ENCODE measurements around the gene METTL25B.
A peak's percentile ranks its signal among the peaks of the same experiment; 100 is the strongest.

Gene METTL25B

GRCh38 chr1:156767879-156768604, 39.8 kb downstream of the METTL25B start:
- TF ChIP-seq, protein P1, sequence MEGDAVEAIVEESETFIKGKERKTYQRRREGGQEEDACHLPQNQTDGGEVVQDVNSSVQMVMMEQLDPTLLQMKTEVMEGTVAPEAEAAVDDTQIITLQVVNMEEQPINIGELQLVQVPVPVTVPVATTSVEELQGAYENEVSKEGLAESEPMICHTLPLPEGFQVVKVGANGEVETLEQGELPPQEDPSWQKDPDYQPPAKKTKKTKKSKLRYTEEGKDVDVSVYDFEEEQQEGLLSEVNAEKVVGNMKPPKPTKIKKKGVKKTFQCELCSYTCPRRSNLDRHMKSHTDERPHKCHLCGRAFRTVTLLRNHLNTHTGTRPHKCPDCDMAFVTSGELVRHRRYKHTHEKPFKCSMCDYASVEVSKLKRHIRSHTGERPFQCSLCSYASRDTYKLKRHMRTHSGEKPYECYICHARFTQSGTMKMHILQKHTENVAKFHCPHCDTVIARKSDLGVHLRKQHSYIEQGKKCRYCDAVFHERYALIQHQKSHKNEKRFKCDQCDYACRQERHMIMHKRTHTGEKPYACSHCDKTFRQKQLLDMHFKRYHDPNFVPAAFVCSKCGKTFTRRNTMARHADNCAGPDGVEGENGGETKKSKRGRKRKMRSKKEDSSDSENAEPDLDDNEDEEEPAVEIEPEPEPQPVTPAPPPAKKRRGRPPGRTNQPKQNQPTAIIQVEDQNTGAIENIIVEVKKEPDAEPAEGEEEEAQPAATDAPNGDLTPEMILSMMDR (IDR thresholded peaks at IDR 0.05; ENCODE audit: low read depth, low read length), result no peak
- peak; percentile 12 to 18 for DNase-seq (ENCODE audit: low read depth in 2 of 2)
- H3K4me3 ChIP-seq (replicated peaks in 1 of 2; ENCODE audit: low read depth in 2 of 2, low read length in 2 of 2), result peak overlapping the region; percentile 95 to 97

DNA sequence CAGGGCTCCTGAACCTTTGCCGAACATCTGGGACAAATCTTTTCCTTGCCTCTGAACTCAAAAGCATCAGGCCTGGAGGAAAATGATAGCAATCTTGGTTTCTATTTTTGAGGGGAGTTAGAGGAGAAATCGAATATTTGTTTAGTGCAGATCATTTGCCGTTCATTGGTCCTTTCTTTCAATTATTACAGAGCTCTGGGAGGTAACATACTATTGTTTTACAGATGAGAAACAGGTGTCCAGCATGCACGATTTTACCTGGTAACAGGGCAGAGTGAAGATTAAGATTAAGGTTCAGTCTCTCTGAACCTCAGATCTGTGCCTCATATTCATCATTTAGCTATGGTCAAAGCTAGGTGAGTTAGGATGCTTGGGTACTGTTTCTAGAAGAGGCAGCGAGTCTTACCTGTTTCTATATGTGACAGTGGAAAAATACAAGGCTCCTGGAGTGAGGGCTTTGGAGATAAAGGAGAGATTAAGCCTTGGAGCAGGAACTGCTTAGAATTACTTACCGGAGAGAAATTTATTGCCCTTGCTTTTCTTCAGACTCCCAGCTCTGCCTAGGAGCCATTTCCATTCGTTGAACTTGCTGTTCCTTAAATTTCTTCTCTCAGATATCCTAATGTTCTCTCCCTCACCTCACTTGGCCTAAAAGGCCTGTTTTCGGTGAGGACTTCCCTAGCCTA, 40.5 kb downstream of the METTL25B start:
- TF ChIP-seq, protein P1 (IDR thresholded peaks at IDR 0.05; ENCODE audit: low read depth, low read length), result no peak
- peak overlapping the region; percentile 95 to 97 for H3K4me3 ChIP-seq (replicated peaks in 1 of 2; ENCODE audit: low read depth in 2 of 2, low read length in 2 of 2)
- no peak for DNase-seq (ENCODE audit: low read depth in 2 of 2)

- TF ChIP-seq, protein P1 (IDR thresholded peaks at IDR 0.05; ENCODE audit: low read depth, low read length), result no peak
- DNase-seq (ENCODE audit: low read depth in 2 of 2), result no peak
- no peak overlapping the region for H3K4me3 ChIP-seq (replicated peaks in 1 of 2; ENCODE audit: low read depth in 2 of 2, low read length in 2 of 2)
These were observed 44.0 kb downstream of the METTL25B start for GRCh38 chr1:156772222-156772621.

- TF ChIP-seq, protein P1 (IDR thresholded peaks at IDR 0.05; ENCODE audit: low read depth, low read length), result no peak
- DNase-seq (ENCODE audit: low read depth in 2 of 2), result peak in 1 of 2 donors; percentile 40
- H3K4me3 ChIP-seq (replicated peaks in 1 of 2; ENCODE audit: low read depth in 2 of 2, low read length in 2 of 2), result no peak overlapping the region
These were observed 44.6 kb downstream of the METTL25B start for GRCh38 chr1:156772728-156773497.

GRCh38 chr1:156773607-156774006, 45.3 kb downstream of the METTL25B start:
- TF ChIP-seq, protein P1 (IDR thresholded peaks at IDR 0.05; ENCODE audit: low read depth, low read length), result peak; percentile 10
- no peak overlapping the region for H3K4me3 ChIP-seq (replicated peaks in 1 of 2; ENCODE audit: low read depth in 2 of 2, low read length in 2 of 2)
- no peak for DNase-seq (ENCODE audit: low read depth in 2 of 2)

GRCh38 chr1:156775799-156776198, 47.5 kb downstream of the METTL25B start:
- TF ChIP-seq, protein P1 (IDR thresholded peaks at IDR 0.05; ENCODE audit: low read depth, low read length), result no peak

More at GRCh38 chr1:156775799-156776198, 47.5 kb downstream of the METTL25B start:
- no peak overlapping the region for H3K4me3 ChIP-seq (replicated peaks in 1 of 2; ENCODE audit: low read depth in 2 of 2, low read length in 2 of 2)
- no peak for DNase-seq (ENCODE audit: low read depth in 2 of 2)

All from cardiac fibroblast (primary cell).